ENCODE results near the gene TENT4A.

DNA sequence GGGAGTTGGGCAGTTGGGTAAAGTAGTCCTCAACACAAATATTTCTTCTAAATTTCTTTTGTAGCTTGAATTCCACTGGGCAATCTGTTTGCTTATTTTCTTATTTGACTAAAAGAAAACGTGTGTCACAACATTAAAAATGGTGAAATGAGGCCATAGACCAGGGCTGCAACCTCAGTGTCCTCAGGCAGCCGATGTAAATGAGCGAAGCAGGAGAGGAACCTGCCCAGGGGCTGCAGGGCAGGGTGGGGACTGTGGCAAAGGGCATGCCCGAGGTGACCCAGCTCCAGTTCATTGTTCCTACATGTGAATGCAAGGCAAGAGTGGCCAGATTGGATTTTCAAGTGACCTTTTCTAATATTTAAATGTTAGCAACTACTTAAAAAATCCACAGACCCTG is 74.7 kb downstream of the TENT4A start:
- TF ChIP-seq, protein P1, sequence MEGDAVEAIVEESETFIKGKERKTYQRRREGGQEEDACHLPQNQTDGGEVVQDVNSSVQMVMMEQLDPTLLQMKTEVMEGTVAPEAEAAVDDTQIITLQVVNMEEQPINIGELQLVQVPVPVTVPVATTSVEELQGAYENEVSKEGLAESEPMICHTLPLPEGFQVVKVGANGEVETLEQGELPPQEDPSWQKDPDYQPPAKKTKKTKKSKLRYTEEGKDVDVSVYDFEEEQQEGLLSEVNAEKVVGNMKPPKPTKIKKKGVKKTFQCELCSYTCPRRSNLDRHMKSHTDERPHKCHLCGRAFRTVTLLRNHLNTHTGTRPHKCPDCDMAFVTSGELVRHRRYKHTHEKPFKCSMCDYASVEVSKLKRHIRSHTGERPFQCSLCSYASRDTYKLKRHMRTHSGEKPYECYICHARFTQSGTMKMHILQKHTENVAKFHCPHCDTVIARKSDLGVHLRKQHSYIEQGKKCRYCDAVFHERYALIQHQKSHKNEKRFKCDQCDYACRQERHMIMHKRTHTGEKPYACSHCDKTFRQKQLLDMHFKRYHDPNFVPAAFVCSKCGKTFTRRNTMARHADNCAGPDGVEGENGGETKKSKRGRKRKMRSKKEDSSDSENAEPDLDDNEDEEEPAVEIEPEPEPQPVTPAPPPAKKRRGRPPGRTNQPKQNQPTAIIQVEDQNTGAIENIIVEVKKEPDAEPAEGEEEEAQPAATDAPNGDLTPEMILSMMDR (conservative IDR thresholded peaks at IDR 0.05; ENCODE audit: low read length) = no peak
- TF ChIP-seq EZH2phosphoT487 (IDR thresholded peaks at IDR 0.05; ENCODE audit: borderline replicate concordance, low read depth, low read length) = no peak
